NCI-H774 (cell line): ENCODE results near the gene RIPOR3.
"Not testable (repeated sequence)": the region's sequence is repeated elsewhere in the genome, so short reads cannot be mapped to it uniquely, and the experiment has no call there.

Experiments
- DNase-seq: peaks from one replicate; lab custom pipeline; 2025; lab: John Stamatoyannopoulos, UW

The RIPOR3 gene

GRCh38 chr20:50554694-50555579, 136.4 kb downstream of the RIPOR3 start:
- DNase-seq = no peak

GRCh38 chr20:50552979-50553378, 138.4 kb downstream of the RIPOR3 start:
- DNase-seq = no peak

GRCh38 chr20:50551288-50551687, 140.1 kb downstream of the RIPOR3 start:
- no peak for DNase-seq

DNA sequence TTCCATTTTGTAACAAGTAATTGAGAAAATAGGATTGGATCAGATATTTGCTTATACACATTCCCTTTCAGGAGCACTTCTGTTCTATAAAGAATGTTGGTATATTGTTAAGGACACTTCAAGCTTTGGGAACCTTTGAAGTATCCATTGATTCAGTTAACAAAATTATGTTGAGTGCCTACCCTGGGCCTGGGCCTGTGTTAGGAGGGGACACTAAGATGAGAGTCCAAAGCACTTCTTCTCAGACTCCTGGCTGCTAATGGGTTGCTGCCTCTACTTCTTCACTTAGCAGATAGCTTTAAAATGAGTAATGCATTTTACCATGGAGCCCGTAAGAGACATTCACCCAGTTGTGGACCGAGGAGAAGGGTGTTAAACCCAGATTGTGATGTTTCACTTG, 140.8 kb downstream of the RIPOR3 start:
- DNase-seq = no peak

GRCh38 chr20:50548396-50548795, 142.9 kb downstream of the RIPOR3 start:
- no peak for DNase-seq

- DNase-seq = no peak
Measured at GRCh38 chr20:50547964-50548363, 143.4 kb downstream of the RIPOR3 start.

GRCh38 chr20:50546729-50547314, 144.5 kb downstream of the RIPOR3 start:
- DNase-seq = no peak

DNA sequence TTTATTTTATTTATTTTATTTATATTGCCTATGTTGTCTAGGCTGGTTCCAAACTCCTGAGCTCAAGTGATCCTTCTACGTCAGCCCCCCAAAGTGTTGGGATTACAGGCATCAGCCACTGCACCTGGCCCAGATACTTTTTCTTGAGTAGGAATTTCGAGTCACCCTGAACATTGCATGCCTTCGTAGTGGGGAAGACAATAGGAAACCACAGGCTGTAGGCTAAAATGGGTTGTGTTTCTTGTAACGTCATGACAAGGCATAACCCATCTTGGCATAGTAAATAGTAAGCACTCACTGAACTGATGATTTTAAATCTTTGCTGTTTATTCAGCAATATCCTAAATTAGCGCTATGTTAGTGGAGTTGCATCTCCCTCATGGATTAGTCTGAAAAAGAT, 146.2 kb downstream of the RIPOR3 start:
- no peak for DNase-seq

DNA sequence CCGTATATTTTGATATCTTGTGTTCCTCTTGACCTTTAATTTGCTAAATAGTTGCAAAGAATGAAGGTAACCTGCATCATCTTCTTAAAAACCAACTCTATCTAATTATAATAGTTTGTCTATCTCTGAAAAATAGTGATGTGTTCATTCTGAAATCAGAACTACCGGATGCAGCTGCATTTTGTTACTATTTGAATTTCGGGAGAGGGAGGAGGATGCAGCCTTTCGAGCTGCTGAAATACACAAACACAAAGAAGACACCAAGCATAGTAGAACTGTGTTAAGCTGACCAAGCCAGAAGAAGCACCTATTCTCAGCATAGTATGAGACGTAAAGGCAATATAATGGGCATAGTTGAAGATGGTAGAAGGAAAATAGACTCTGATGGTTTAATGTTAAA, 148.0 kb downstream of the RIPOR3 start:
- DNase-seq = no peak

DNA sequence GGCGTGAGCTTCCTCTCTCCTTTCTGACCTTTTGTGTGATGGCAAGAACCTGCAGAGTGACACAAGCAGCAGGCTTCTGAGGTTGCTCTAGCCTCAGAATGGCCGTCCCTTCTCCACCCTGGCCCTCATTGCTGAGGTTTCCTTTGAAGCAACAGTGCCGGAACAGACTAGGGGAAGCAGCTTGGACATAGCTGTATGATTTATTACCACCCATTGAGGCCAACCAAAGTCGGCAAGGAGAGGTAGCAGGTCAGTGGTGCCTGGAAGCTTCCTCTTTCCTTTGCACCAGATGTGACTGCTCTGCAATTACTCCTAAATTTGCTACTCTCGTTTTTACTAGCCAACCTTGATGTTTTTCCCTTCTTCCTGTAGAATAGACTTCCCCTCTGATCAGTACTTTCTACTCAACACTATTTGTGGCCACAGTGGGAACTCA, 149.7 kb downstream of the RIPOR3 start:
- no peak for DNase-seq

- no peak for DNase-seq
Measured at GRCh38 chr20:50540620-50541605, 150.4 kb downstream of the RIPOR3 start.

DNA sequence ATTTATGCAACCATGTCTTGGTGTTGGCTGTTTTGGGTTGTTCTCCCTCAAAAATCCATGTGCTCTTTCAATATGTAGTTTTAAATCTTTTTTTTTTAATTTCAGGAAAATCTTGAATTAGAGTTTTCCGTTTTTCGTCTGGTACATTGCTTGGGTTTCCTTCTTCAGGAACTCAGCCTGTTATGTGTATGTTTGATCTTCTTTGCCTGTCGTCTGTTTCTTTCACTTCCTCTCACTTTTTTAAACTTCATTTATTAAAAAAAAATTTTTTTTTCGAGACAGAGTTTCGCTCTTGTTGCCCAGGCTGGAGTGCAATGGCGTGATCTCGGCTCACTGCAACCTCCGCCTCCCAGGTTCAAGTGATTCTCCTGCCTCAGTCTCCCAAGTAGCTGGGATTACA, 151.5 kb downstream of the RIPOR3 start:
- DNase-seq = not testable (repeated sequence)

GRCh38 chr20:50538276-50538675, 153.1 kb downstream of the RIPOR3 start:
- DNase-seq = no peak

DNA sequence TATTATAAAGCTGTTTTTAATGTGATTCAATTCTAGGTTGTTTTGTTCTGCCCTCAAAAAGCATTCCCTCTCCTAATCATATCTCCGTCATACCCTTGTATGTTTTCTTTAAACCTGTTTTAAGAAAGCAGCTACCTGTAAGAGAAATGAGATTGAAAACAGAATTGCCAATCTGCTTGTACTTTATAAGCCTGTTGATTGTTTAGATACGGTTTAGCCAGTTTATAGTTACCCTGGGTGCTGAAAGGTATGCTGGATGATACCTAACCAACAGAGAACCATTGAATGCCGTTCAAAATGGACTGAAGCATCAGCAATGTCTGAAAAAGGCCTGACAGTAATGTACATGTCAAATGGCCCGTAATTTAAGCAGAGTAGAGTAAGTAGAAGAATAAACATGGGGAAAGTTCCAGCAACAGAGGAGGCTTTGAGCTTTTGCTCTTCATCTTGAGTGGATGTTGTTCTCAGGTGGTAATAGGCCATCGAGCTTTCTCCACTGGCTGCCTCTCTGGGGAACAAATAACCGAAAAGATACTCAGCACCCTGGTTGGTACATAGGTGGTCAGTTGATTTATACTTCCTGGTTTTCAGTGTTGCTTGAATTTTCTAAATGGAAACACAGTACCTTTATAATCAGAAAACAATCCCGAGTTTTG, 153.7 kb downstream of the RIPOR3 start:
- DNase-seq = no peak

GRCh38 chr20:50536333-50536732, 155.0 kb downstream of the RIPOR3 start:
- no peak for DNase-seq
